Esophagus squamous epithelium (tissue), 5 donors: ENCODE measurements around the gene SIX5. TPM values are rescaled to one million over a fixed set of nuclear protein-coding genes. Genes with fewer than 3 reads are reported as not detected.

Experiments
- DNase-seq: peaks from one replicate; lab custom pipeline; 2025; lab: John Stamatoyannopoulos, UW
- H3K27ac ChIP-seq, 4 donors: fragments of 200-600 bp; sonication (generic); one replicate each; pipeline ENCODE4 v1.5.1; 2016 to 2019; ENCODE audit warnings: mild to moderate bottlenecking in 1 of 4
- H3K27me3 ChIP-seq, 4 donors: fragments of 200-600 bp; sonication (generic); 1 replicate in 3 of 4; 2 replicates in 1 of 4; pipeline versions ENCODE4 v1.5.1 to v1.6.0; 2017 to 2021; ENCODE audit warnings: antibody characterized with exemption in 1 of 4
- H3K36me3 ChIP-seq, 3 donors: fragments of 200-600 bp; sonication (generic); one replicate each; pipeline ENCODE4 v1.5.1; 2016 to 2019
- H3K4me1 ChIP-seq, 3 donors: fragments of 200-600 bp; sonication (generic); one replicate each; pipeline ENCODE4 v1.5.1; 2017 to 2019
- H3K4me3 ChIP-seq, 4 donors: fragments of 200-600 bp; sonication (generic); 1 replicate in 3 of 4; 2 replicates in 1 of 4; pipeline ENCODE4 v1.5.1; 2016 to 2019; ENCODE audit warnings: mild to moderate bottlenecking in 2 of 4, moderate library complexity in 1 of 4
- H3K9me3 ChIP-seq, 3 donors: fragments of 200-600 bp; sonication (generic); one replicate each; pipeline ENCODE4 v1.5.1; 2016 to 2019
- POLR2A ChIP-seq, 4 donors: fragments of 450-650 bp; IDR thresholded peaks; one replicate each; pipeline ENCODE4 v1.6.1; 2017; ENCODE audit warnings: antibody characterized with exemption in 4 of 4, mild to moderate bottlenecking in 4 of 4, moderate library complexity in 3 of 4
- WGBS, 2 donors: methylation state at CpG; one replicate each; pipeline ENCODE4 v1.1.5; 2018; 5-methylcytosine and 5-hydroxymethylcytosine counted together
- intact Hi-C: fragments of 100-400 bp; cut with DNase I; formaldehyde crosslinking; loops from one replicate; pipeline ENCODE4 v1.15.0; 2022
- total RNA-seq, 4 donors: library from RNA; depleted of rRNA; stranded (reverse); fragments of >200 nt; gene quantifications; one replicate each; pipeline ENCODE4 v1.1.0, GENCODE V29; 2016
- TF ChIP-seq, protein P1 (sequence below), 6 experiments: fragments of 450-650 bp in 4 of 6; fragments of 200-600 bp in 2 of 6; sonication (generic) in 2 of 6; IDR thresholded peaks; one replicate each; pipeline ENCODE4 v1.5.1; 2016 to 2019; ENCODE audit warnings: antibody characterized with exemption in 6 of 6, mild to moderate bottlenecking in 4 of 6, moderate library complexity in 4 of 6
- donor health status: DM: yes; HTN: yes; CAD: no.

The SIX5 gene
- total RNA-seq, 4 donors from 2014 or later = 5.8 to 13.5 (median 10.1) TPM

DNA sequence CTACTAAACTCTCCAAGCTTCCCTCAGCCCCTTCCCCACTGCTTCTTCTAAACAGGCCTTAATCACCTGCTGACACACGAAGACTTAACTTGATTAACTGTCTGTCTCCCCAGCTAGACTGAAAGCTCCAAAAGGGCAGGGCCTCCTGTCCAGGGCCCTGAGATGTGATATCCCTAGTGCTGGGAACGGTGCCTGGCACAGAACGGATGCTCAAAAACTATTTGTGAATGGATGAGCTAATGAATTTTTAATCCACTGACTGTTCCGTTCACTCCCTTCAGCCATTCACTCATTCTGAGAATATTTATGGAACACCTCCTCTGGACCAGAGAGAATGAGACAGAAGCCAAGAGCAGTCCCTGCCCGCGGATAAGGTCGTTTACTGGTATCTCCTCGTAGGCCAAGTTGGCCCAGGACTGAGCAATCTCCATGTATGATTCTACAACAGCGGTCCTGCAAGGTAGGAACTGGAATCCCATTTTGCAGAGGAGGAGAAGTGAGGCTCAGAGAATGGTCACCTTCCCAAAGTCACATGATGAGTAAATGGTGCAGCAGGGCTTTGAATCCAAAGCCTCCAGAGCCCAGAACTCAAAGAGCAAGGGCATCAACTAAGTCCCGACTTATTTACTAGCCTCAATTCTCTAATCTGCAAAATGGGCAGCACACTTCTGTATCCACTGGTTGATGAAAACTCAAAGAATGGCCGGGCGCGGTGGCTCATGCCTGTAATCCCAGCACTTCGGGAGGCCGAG, 20.2 kb upstream of the SIX5 start:
- no peak overlapping the region for H3K27ac ChIP-seq
- peaks cover 22 to 64% (median 26%) of the 10 kb centered on the region in 3 donors for H3K36me3 ChIP-seq
- intact Hi-C loops = no loop called here
- H3K4me1 ChIP-seq = peaks cover 16 to 49% (median 25%) of the 10 kb centered on the region in 3 donors
- WGBS, 2 donors = 86 to 94% methylated on average over 11 to 14 of the region's 15 CpGs
- no peak for DNase-seq
- H3K27me3 ChIP-seq = no peaks in the 10 kb centered on the region
- H3K4me3 ChIP-seq = no peak overlapping the region
- no peaks in the 10 kb centered on the region for H3K9me3 ChIP-seq
- TF ChIP-seq, protein P1, sequence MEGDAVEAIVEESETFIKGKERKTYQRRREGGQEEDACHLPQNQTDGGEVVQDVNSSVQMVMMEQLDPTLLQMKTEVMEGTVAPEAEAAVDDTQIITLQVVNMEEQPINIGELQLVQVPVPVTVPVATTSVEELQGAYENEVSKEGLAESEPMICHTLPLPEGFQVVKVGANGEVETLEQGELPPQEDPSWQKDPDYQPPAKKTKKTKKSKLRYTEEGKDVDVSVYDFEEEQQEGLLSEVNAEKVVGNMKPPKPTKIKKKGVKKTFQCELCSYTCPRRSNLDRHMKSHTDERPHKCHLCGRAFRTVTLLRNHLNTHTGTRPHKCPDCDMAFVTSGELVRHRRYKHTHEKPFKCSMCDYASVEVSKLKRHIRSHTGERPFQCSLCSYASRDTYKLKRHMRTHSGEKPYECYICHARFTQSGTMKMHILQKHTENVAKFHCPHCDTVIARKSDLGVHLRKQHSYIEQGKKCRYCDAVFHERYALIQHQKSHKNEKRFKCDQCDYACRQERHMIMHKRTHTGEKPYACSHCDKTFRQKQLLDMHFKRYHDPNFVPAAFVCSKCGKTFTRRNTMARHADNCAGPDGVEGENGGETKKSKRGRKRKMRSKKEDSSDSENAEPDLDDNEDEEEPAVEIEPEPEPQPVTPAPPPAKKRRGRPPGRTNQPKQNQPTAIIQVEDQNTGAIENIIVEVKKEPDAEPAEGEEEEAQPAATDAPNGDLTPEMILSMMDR (IDR thresholded peaks at IDR 0.05) = no peak
- no peak for TF ChIP-seq POLR2A (IDR thresholded peaks at IDR 0.05)

DNA sequence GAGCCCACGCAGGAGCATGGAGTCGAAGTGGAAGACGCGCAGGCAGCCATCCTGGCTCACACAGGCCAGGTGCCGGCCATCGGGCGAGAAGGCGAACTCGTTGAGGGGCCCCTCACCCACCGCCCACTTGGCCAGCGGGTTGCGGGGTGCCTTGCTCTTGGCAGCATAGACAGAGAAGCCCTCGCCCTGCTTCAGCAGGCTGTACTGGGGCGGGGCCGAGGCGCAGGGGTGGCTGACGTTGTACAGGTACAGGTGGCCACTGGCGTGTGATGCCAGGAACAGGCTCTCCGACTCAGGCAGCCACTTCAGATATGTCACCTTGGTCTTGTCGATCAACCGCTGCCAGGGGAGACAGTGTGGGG, 17.5 kb upstream of the SIX5 start:
- intact Hi-C loops = no loop called here
- no peak for TF ChIP-seq POLR2A (IDR thresholded peaks at IDR 0.05)
- TF ChIP-seq, protein P1 (IDR thresholded peaks at IDR 0.05) = no peak
- Histone ChIP-seq H3K4me1 (peaks cover 33 to 62% (median 43%) of the 10 kb centered on the region in 3 donors), H3K27me3 (no peaks in the 10 kb centered on the region), H3K4me3 (no peak overlapping the region), H3K27ac (no peak overlapping the region), H3K9me3 (no peaks in the 10 kb centered on the region), H3K36me3 (peaks cover 22 to 64% (median 26%) of the 10 kb centered on the region in 3 donors)
- WGBS, 2 donors = 94% methylated on average over 7 of the region's 21 CpGs; no CpG with 5 or more reads in 1 of the 2 donors
- no peak for DNase-seq

DNA sequence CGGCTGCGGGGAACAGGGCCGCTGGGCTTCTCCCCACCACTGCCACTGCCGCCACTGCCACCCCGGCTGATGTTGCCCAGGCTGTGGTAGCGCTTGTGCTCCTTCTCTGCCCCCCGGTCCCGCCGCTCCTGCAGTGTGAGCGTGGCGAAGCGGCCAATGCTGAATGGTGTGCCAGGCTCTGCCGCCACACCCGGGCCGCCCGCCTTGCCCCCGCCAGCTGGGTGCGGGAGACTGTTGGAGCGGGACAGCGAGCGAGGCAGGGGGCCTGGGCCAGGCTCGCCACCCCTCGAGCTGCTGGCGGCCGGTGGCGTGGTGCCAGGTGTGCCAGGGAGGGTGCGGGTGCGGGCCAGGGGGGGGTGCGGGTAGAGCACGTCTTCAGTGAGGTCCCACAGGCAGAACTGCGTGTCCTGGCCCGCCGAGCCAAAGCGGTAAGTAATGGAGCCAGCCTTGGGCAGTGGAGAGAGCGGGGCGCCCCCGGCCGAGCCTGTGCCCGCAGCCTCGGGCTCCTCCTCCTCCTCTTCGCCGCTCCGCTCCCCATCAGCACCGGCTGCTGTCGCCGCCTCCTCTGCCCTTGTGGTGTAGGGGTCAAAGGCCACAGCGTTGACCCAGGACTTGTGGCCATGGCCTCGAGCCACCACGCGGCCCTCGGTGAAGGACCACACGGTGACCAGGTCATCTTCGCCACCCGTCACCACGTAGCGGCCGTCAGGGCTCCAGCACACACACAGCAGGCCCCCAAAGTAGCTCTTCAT, 16.9 kb upstream of the SIX5 start:
- TF ChIP-seq, protein P1 (IDR thresholded peaks at IDR 0.05) = no peak
- peak overlapping the region in 3 of 4 donors; percentile 87 to 92 (median 91) for H3K27ac ChIP-seq
- H3K9me3 ChIP-seq = no peaks in the 10 kb centered on the region
- no peaks in the 10 kb centered on the region for H3K27me3 ChIP-seq
- WGBS, 2 donors = 86% methylated on average over 24 of the region's 57 CpGs; no CpG with 5 or more reads in 1 of the 2 donors
- intact Hi-C loops = no loop called here
- H3K36me3 ChIP-seq = peaks cover 22 to 63% (median 26%) of the 10 kb centered on the region in 3 donors
- no peak overlapping the region for H3K4me3 ChIP-seq
- H3K4me1 ChIP-seq = peaks cover 33 to 62% (median 43%) of the 10 kb centered on the region in 3 donors
- no peak for DNase-seq

DNA sequence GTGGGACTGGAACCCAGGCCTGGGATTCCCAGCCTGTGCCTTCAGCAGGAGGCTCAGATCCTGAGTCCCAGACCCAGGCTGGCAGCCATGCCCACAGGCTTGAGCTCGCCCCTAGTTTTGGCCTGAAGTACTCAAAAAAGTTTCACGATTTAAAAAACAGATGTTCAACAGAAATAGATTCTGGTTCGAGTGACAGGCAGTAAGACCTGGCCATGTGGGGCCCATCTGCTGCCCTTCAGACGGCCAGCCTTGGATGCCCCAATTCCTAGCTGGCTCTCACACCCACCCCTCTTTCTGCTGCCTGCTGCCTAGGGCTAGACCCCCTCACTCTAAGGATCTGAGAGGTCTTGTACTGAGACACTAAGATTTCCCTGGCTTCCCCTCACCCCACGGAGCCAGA, 16.0 kb upstream of the SIX5 start:
- TF ChIP-seq, protein P1 (IDR thresholded peaks at IDR 0.05) = no peak
- 64 to 67% methylated on average over 4 of the region's 5 CpGs for WGBS, 2 donors
- H3K9me3 ChIP-seq = no peaks in the 10 kb centered on the region
- H3K4me1 ChIP-seq = peaks cover 37 to 62% (median 48%) of the 10 kb centered on the region in 3 donors
- H3K4me3 ChIP-seq = no peak overlapping the region
- H3K27me3 ChIP-seq = no peaks in the 10 kb centered on the region
- peak overlapping the region; percentile 79 to 92 (median 89) for H3K27ac ChIP-seq
- DNase-seq = no peak
- intact Hi-C loops = no loop called here
- peaks cover 19 to 54% (median 23%) of the 10 kb centered on the region in 3 donors for H3K36me3 ChIP-seq

DNA sequence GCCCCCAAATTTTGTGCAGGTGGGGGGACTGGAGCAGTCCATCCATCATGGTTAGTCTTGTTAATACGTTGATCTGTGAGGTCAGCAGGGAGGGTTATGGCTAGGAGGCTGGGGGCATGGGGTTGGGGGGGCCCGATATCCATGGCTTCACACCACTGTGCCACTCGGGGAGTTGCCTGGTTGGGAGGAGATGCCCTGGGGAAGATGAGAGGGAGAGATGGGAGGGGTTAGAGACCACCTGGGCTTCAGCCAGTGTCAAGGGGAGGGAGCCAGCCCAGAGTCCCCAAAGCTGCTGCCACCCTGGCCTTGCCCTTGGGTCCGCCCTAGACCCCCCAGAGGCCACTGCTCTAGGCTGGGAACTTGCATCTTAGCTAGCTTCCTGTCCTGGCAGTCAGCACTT, 15.0 kb upstream of the SIX5 start:
- WGBS, 2 donors = 70 to 73% methylated on average over 2 to 3 of the region's 4 CpGs
- peaks cover 45 to 71% (median 56%) of the 10 kb centered on the region in 3 donors for H3K4me1 ChIP-seq
- intact Hi-C loops = no loop called here

More for the DNA sequence above, 15.0 kb upstream of the SIX5 start:
- H3K9me3 ChIP-seq = no peaks in the 10 kb centered on the region
- peaks cover 19 to 44% (median 20%) of the 10 kb centered on the region in 3 donors for H3K36me3 ChIP-seq
- H3K27me3 ChIP-seq = no peaks in the 10 kb centered on the region
- peak overlapping the region; percentile 79 to 92 (median 89) for H3K27ac ChIP-seq
- DNase-seq = no peak
- TF ChIP-seq POLR2A (IDR thresholded peaks at IDR 0.05) = no peak
- TF ChIP-seq, protein P1 (IDR thresholded peaks at IDR 0.05) = no peak
- no peak overlapping the region for H3K4me3 ChIP-seq
